Lower leg skin (tissue), 3 donors: ENCODE data around the gene WDR18.

Source experiments
- CTCF ChIP-seq, 3 donors: fragments of 450-650 bp; IDR thresholded peaks; one replicate each; pipeline ENCODE4 v1.5.1; 2016; ENCODE audit warnings: antibody characterized with exemption in 3 of 3, mild to moderate bottlenecking in 3 of 3, moderate library complexity in 2 of 3
- POLR2A ChIP-seq, 2 donors: fragments of 450-650 bp; IDR thresholded peaks; one replicate each; pipeline ENCODE4 v1.6.1; 2016 to 2017; ENCODE audit warnings: antibody characterized with exemption in 2 of 2, mild to moderate bottlenecking in 1 of 2, moderate library complexity in 1 of 2

GRCh38 chr19:986083-986482, 1.9 kb downstream of the WDR18 start:
- TF ChIP-seq CTCF (IDR thresholded peaks at IDR 0.05) (no peak), POLR2A (IDR thresholded peaks at IDR 0.05) (no peak)
